NCI-H2107 treated with DMSO at 0.1 percent for 48 hours (cell line): ENCODE measurements around the gene CDCP2.

Experiments
- DNase-seq: peaks from one replicate; lab custom pipeline; 2025; ENCODE audit not compliant: unreplicated experiment; lab: John Stamatoyannopoulos, UW

Gene CDCP2

GRCh38 chr1:54137534-54138061 lies 15.2 kb downstream of the CDCP2 start:
- DNase-seq = no peak

GRCh38 chr1:54136963-54137533 lies 15.8 kb downstream of the CDCP2 start:
- DNase-seq = no peak

GRCh38 chr1:54136269-54136896 lies 16.4 kb downstream of the CDCP2 start:
- DNase-seq = no peak

- no peak for DNase-seq
These were observed 17.2 kb downstream of the CDCP2 start for GRCh38 chr1:54135436-54136120.

DNA sequence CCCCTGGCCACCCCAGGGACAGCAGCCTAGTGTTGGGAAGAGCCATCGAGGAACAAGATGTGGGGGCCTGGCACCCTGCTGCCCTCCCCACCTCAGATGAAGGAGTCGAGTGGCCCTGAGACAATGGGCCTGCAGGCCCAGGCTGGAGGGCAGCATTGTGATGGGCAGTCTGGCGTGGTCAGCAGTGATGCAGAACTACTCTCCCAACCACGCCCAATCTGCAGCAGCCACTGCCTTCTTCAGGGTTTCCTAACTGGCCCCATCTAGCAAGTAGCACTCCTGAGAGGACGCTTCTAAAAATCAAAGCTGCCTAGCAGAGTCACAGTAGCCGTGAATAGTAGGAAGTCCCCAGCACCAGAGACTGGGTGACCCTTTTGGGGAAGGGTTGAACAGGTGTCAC lies 18.5 kb downstream of the CDCP2 start:
- no peak for DNase-seq

- DNase-seq = no peak
These were observed 20.3 kb downstream of the CDCP2 start for GRCh38 chr1:54132495-54132894.

GRCh38 chr1:54131419-54131818 lies 21.4 kb downstream of the CDCP2 start:
- no peak for DNase-seq

GRCh38 chr1:54129858-54130257 lies 22.9 kb downstream of the CDCP2 start:
- DNase-seq = no peak

DNA sequence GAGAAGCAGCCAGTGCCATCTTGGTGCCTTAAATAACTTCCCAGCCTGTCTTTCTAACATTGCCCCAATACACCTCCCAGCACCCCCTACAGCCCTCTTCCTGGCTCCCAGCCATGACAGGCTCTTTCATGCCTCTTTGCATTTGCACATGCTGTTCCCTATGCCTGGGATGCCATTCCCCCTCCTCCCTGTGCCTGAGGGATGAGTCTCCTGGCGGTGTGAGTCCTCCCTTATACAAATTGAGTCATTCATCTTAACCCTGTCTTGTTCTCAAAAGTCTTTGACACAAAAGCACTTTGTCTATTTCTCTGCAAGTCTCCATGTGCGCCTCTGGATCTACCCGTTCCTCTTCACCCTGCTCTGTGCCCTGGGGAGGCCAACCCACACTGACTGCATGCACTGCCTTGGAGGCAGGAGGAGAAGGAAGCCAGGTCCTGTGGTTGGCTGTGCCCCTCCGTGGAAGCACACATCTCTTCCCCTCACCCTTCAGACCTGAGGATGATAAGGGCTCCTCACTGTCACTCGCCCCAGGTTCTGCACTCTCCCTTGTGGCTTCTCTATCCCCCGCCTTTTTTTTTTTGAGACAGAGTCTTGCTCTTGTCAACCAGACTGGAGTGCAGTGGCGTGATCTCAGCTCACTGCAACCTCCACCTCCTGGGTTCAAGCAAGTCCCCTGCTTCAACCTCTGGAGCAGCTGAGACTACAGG lies 25.1 kb downstream of the CDCP2 start:
- no peak for DNase-seq

GRCh38 chr1:54126271-54126815 lies 26.5 kb downstream of the CDCP2 start:
- no peak for DNase-seq

GRCh38 chr1:54125386-54126070 lies 27.3 kb downstream of the CDCP2 start:
- no peak for DNase-seq

- DNase-seq = no peak
These were observed 27.9 kb downstream of the CDCP2 start for GRCh38 chr1:54124906-54125305.

DNA sequence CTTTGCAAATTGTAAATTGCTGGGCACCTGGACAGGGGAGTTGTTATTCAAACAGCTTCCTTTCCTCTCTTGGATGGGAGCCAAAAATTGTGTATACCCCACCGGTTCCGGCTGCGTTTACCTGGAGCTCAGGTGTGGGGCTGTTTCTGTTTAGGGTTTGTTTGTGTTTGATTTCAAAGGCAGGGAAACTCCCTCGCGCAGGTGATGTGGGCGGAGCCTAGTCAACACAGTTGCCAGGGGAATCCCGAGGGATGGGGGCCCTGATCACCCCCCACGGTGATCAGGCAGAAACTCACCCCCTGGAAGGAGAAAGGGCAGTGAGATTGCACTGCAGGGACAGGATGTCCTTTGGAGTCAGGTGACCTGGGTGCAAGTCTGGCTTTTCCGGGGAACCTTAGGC lies 28.3 kb downstream of the CDCP2 start:
- DNase-seq = peak; percentile 62

GRCh38 chr1:54122992-54123391 lies 29.8 kb downstream of the CDCP2 start:
- DNase-seq = no peak

- DNase-seq = no peak
These were observed 30.6 kb downstream of the CDCP2 start for GRCh38 chr1:54122135-54122751.

DNA sequence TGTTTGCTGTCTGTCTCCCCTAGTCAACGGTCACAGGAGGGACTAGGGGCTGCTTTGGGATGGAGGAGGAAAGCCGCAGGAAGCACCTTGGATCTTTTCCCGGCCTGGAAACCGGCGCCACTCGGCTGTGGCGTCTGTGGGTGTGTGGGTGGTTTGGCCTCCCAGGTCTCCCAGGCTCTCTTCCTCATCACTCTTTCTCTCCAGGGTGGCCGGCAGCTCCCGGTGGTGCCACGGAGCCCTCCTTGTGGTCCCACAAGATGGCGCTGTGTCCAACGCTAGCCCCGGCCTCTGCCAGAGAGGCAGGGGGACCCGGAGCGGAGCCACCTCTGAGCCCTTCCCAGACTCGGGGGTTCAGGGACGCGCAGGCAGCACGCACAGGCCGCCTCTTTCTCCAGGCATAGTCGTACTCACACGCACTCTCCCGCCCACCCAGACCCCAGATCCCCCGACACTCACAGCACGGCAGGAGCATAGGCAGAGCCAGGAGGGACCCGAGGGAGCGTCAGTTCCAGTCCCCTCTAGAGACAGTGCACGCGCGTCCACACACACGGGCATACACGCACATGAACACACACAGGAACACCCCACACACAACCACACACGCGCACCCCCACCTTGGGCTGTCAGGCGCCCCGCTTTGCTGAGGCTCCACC lies 31.2 kb downstream of the CDCP2 start:
- peak; percentile 64 for DNase-seq

- DNase-seq = no peak
These were observed 31.9 kb downstream of the CDCP2 start for GRCh38 chr1:54120698-54121481.

DNA sequence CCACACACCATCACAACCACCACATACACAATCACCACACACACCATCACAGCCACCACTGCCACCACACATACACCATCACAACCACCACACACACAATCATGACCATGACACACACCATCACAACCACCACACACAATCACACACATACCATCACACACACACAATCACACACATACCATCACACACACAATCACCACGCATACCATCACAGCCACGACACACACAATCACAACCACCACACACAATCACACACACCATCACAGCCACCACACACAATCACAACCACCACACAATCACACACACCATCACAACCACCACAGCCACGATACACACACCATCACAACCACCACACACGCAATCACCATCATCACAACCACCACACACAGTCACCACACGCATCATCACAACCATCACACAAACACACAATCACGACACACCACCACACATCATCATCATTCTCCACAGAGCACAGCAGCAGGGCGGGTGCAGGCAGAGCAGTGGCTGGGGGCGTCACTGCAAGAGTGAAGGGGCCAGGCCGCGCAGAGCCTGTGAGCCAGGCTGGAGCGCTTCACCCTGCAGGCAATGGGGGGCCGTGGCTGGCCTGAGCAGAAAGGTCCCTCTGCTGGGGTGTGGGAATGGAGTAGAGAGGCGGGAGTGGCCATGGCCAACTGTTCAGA lies 32.6 kb downstream of the CDCP2 start:
- no peak for DNase-seq

DNA sequence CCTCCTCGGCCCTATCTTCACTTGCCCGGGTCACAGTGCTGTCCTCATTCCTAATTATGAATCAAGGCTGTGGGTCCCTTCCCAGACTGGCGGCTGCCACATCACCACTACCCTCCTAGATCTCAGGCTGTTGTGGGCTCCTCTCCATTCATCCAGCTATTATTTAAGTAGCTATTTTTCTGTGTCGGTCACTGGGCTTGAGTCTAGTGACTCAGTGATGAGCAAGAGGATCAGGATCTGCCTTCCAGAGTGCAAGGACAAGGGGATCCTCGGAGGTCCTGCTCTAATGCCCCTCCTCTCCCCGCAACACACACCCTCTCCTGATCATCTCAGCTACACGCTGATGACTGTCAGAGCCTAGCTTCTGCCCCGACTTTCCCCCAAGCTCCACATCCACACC lies 34.1 kb downstream of the CDCP2 start:
- DNase-seq = no peak
